SW480 (cell line): ENCODE results near the gene FKBP5.
"Not testable (repeated sequence)": the region's sequence is repeated elsewhere in the genome, so short reads cannot be mapped to it uniquely, and the experiment has no call there.

Source experiments
- DNase-seq: peaks from one replicate; pipeline ENCODE4 v3.0.0-alpha.2; 2016; ENCODE audit warnings: low spot score

Gene FKBP5

DNA sequence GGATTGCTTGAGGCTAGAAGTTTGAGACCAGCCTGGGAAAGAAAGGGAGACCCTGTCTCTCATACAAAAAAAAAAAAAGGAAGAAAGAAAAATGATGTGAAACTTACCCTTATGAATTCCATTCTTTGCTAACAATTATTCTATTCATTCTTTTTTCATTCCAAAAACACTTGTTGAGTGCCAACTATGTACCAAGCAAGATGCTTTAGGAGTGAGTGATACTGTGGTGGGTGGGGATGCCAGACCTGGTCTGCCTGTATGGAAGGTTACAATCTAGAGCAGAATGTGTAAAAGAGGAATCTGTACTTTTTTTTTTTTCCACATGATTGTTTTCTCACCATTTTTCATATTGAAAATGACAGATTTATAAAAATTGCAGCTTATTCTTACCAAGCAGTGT is 102.2 kb downstream of the FKBP5 start:
- no peak for DNase-seq

DNA sequence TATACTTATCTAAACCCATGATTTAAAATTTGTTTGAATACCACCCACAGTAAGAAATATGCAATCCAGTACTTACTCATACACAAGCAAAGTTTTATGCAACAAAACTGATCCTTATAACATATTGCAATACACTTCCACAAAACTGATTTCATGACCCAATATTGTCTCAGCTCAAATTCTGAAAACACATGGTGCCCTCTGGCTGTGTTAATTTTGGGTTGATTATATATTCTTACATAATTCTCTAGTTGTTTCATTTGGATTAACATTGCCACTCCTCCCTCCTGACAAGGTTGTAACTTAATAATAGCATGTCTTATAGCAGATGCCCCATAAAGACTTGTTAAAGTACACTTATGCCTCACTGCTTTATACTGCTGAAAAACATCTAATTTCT is 103.1 kb downstream of the FKBP5 start:
- DNase-seq: no peak

DNA sequence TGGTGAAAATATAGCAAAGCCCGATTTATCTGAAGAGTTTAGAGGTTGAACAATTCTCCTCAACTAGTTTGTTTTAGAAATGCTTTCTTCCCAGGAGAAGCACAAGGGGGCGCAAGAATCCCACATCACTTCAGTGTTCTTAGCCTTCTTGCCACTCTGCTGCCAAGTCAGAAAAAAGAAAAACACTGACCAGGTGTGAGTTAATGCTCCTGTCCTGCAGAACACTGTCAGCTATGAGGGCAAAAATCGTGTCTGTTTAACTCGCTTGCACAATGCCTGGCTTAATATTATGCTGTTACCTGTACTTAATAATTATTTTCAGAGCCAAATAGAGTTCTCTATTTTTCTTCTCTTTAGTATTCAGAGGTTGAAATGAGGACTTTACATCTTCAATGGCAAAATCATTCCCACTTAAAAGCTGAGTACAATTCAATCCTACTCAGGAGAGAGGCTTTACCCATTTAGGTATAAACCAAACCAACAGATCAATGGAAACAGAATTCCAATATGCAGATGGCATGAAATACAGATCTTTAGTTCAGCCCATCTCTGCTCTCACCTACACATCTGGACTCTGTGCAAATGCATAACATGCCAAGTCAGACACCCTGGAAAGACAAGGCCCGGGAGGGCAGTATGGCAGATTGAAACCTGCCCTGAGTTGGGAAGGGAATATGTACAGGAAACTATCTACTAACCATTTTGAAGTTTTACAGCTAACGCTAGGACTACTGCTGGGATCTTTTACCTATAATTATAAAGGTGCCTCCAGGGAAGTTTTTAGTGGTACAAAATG is 104.6 kb downstream of the FKBP5 start:
- DNase-seq: peak; percentile 64

DNA sequence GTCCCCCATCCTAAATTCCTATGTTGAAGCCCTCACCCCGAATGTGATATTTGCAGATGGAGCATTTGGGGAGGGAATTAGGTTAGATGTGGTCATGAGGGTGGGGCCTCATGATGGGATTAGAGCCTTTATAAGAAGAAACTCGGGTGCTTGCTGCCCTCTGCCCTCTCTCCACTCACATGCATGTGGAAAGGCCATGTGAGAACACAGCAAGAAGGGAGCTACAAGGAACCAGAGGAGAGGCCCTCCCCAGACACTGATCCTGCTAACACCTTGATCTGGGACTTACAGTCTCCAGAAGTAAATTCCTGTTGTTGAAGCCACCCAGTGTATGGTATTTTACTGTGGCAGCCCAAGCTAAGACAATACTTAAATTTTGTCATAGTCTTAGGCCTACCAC is 106.4 kb downstream of the FKBP5 start:
- DNase-seq: no peak

DNA sequence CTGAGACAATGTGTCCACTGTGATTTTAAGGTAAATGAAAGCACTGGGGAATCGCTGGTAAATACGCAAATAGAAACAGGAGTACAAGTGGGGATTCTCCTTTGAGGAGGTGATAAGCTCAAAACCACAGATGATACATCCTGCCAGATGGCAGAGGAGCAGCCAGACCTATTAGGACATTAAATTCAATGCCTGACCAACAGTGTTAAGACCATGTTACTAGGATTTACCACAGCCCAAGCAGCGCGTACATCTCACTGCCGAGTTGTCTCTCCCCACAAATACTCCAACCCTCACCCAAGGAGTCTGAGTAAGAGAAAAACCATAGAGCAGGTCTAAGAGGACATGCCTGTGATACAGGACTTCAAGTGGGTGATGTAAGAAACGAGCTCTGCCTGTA is 107.1 kb downstream of the FKBP5 start:
- no peak for DNase-seq

DNA sequence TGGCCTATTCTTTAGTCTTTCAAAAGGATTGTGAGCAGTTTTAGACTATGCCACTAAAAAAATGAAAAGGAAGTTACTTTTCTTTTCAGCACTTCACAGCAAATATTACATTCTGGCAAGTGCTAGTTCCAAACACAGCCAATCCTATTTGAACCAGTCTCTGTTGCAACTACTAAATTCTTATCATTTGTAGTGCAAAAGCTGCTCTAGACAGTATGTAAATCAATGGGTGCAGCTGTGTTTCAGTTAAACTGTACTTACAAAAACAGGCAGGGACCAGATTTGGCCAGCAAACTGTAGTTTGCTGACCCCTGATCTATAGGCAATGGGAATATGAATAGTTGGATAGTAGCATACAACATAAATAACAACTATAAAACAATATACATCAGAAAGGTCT is 107.9 kb downstream of the FKBP5 start:
- no peak for DNase-seq

DNA sequence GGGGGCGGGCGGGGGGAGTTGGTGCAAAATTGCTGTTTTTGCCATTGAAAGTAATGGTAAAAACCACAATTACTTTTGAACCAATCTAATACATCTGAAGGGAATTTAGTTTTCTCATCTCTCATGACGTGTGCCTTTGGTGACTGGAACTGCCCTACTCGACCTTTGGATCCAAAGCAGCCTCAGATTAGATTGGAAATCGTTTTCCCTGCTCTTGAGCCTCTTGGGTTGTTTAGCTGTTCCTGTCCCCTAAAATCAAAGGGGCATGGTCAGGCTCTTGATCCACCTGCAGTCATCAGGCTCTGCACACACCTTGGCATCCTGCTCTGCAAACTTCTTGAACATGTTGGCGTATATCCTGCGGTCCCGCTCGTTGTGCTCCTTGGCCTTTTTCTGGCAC is 112.0 kb downstream of the FKBP5 start:
- DNase-seq: no peak

DNA sequence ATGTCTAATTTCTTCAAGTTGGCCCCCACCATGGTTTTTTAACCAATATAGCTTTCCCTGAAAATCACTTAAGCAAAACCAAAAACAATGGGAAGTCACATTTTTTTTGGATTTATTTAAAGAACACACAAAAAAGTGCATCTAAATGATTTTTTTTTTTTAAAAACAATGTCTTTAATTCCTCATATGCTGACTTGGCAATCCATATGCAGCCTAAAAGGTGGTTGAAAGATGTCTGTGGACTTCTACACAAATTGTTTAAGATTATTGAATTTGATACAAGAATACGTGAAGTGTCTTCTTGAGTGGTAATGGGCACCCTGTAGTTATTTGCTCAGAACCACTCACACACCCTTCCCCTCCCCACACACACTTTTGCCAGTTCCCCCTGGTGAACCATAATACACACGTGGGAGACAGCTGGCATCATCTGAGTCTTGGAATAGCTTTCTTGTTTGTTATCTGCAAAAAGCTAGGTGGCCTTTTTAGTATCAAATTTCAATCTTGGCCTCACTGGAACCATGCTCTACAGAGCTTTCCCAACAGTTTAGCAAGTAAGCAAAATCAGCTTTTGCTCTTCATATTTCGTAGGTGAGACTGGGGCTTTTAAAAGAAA is 115.1 kb downstream of the FKBP5 start:
- DNase-seq: no peak

DNA sequence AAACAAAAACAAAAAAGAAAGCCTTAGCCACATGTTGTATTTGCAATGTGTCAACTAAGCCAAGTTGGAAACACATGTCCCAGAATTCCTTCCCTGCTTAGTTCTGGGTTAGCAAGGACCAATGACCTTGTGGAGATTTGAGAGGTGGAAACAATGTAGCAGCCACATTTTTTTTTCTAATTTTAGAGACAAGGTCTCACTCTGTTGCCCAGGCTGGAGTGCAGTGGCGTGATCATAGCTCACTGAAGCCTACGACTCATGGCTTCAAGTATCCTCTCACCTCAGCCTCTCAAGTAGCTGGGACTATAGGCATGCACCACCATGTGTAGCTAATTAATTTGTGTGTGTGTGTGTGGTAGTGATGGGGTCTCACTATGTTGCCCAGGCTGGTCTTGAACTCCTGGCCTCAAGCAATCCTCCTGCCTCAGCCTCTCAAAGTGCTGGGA is 117.8 kb downstream of the FKBP5 start:
- not testable (repeated sequence) for DNase-seq

DNA sequence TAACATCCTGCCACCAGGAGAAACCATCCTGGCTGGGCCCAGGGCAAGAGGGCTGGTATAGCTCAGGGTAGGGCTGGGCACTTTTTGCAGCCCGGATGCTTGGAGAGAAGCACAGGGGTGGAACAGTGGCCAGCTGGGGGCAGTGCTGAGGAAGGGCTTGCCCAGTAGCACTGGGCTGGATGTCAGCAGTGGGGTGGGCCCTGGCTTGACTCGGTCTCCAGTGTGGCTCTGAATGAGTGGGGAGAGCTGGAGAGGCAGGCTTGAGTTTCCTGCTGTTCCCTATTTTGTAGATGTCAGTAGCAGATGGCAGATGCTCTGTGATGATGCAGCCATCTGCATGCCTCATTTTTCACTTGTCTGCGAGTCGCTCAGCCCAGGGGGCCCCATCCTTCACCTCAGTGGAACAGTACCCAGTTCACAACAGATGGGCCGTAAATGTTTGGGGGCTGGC is 119.7 kb downstream of the FKBP5 start:
- DNase-seq: no peak

DNA sequence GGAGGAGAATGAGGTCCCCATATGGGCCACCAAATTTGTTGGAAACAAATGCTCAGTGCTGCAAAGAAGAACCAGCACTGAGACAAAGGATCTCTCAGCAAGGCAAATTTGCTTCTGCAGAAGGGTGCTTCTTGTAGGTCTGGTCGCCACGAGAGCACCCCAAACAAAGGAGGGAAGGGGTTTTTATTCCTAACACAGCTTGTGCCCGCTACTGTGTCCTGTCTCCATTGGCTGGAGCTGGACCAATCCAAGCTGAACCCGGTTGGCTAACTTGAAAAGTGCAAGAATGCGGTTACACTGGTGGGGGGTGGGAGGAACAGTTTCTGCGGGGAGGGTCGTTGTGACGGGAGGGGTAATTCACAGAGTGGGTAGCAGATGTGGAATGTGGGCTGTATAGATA is 121.9 kb downstream of the FKBP5 start:
- no peak for DNase-seq

DNA sequence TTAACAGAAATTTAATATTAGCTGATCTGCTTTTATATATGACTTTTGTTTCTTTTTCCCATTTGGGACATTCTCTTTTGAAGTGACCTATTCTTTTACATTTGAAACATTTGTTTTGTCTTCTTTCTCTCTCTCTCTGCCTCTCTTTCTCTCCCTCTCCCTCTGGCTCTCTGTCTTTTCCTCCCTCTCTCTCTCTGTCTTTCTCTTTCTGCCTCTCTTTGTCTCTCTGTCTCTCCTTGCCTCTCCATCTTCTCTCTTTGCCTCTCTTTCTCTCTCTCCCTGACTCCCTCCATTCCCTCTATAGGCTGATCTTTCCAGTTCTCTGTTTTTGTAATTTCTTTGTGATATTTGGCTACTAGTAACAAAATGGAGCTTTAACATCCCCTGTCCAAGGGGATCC is 124.0 kb downstream of the FKBP5 start:
- DNase-seq: no peak

DNA sequence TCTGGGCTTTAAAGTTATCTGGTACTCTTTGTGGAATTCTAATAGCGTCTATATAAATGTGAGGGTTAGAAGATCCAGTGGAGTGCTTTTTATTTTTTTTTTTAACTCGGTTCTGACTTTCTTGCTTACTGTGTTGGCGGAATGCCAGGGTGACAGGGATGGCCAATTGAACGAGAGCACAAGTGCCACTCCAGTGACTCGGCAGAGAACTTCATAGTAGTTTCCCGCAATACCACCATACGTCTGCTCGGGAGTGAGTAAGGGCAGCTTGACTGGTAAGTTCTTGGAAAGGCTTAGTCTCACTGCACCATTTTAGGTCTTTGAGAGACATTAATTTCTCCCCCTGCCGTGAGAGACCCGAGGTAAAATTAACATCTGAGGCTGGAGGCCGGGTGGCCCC is 126.7 kb downstream of the FKBP5 start:
- DNase-seq: no peak

DNA sequence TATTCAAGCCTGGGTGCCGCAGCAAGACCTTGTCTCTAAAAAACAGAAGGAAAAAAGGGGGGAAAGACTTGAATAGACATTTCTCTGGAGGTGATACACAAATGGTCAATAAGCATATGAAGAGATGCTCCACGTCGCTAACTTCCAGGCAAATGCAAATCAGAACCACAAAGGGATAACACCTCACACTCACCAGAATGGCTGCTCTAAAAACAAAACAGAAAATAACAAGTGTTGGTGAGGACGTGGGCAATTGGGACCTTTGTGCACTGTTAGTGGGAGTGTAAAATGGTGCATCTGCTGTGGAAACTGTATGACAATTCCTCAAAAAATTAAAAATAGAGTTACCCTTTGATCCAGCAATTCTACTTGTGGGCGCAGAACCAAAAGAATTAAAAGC is 127.6 kb downstream of the FKBP5 start:
- no peak for DNase-seq

DNA sequence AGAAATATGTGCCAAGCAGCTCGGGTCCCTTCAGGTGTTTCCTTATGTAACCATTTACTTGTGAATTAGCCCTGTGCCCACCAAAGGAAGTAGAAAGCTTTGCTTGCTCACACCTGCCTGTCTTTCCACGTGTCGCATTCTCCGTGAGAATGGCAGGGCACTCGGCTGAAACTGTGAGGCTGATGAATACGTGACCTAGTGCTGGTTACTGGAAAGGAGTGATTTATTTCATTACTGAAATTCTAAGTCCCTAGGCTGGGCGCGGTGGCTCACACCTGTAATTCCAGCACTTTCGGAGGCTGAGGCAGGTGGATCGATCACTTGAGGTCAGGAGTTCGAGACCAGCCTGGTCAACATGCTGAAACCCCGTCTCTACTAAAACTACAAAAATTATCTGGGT is 130.1 kb downstream of the FKBP5 start:
- DNase-seq: no peak

DNA sequence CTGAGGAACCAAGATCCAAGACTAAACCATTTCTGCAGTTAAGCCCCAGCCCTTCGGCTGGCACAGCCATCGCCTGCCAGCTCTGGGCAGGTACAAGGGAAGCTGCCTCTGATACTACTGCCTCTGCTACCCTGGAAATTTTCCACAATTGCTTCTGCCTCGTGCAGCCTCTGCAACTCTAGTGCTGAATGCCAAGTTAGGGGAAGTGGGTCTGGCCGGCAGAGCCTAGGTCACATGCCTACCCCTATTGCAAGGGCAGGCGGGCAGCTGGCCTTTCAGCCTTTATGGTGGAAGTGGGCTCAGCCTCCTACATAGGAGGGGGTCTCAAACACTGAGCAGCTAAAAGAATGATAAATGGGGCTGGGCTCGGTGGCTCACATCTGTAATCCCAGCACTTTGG is 131.5 kb downstream of the FKBP5 start:
- no peak for DNase-seq

DNA sequence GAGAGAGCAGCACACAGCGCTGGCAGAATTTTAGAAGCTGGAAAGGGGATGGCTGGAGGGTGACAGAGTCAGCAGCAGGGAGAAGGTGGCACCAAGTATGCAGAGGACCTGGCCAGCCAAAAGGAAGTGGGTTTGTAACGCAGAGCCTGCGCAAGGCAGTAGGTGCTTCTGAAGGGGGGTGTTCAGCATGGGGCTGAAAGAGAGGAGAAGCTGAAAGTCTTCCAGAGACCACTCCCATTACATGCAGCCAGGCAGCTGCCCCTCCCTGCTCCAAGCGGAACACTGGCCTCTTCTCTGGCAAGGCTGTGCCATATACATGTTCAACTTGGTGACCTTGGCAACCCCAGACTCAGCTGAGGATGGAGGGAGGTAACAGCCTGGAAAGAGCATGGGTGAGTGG is 133.9 kb downstream of the FKBP5 start:
- DNase-seq: no peak

DNA sequence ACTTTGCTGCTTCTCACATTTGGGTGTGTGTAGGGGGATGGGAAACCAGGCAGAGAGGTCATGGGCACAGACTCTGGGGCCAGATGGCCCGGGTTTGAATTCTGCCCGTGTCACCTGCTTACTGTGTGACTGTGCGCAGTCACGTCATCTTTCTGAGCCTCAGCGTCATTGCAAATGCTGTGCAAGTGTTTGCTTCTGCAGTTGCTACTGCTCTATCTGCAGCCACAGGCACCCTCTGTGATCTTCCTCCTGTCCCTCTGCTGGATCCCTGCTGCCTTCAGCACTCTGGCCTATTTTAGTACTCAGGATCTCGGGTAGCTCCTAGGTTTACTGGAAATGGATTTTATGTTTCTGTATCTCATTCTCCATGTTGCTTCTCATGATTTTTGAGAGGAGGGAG is 135.4 kb downstream of the FKBP5 start:
- no peak for DNase-seq

DNA sequence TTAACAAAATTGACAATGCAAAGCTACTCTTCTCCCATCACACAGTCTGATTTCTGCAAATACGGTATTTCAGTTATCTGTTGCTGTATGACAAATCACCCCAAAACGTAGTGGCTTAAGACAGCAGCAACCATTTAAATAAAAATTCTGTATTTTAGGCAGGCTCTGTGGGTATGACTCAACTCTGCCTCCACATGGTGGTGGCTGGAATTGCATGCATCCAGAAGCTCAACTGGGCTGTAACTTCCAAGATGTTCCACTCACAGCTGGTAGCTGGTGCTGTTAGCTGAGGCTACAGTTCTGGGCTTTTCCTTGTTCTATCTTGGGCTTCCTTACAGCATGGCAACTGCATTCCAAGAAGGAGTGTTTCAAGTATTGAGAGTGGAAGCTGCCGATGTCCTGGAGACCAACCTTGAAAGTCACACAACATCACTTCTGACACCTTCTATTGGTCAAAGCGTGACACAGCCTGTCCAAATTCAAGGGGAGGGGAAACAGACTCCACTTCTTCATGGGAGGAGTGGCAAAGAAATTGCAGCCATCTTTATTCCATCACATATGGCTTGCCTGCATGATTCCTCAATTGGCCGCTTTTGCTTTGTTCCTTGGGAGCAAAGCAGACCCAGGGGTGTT is 136.3 kb downstream of the FKBP5 start:
- peak; percentile 14 for DNase-seq

DNA sequence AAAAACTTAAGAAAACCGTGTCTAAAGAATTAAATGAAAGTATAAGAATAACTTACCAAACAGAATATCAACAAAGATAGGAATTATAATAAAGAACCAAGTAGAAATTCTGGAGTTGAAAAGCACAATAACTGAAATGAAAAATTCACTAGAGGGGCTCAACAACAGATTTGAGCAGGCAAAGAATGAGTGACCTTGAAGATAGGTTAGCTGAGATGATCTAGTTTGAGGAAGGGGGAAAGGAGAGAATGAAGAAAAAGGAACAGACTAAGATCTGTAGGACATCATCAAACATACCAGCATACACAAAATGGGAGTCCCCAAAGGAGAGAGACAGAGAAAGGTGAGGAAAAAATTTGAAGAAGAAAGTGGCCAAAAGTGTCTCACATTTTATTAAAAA is 138.3 kb downstream of the FKBP5 start:
- no peak for DNase-seq

DNA sequence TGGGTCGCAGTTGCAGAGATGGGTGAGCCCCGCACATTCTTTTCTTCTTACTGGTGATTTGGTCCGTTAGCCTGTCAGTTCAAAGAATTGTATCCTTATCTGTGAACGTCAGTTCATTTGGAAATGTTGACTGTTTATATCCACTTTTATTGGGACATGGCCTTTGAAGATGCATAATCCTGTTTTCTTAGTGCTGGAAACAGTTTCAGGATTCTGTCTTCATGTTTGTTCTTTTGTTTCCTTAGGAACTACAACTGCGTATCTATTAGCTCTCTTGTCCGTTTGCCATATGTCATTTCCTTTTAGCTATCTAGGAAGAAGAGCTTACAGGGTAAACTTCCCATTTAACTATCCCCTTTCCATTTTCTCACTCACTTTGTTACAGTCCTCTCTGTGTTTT is 141.0 kb downstream of the FKBP5 start:
- DNase-seq: no peak

DNA sequence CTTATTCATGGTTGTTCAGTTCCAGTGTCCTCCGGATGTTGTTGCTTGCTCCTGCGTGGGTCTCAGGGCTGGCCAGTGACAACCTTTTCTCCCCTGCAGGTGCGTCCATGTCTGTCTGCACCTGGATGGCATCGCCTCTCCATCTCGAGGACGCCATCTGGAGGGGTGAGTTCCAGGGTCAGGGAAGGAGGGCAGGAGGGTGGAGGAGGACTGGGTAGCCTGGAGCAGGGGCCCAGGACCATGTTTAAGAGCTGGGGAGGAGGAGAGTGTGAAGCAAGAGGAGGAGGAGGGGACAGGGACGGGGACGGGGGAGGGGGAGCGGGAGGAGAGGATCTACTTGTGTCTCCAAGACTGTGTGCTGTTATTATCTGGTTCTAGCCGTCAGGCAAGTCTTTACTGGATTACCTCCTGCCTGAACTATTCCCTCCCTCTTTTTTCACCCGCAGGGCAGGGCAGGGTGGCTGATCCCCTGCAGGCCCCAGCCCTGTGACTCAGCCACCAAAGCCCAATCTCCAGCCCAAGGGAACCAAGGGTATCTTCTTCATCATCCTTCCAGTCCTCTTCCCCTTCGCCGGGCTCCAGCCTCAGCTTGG is 143.8 kb downstream of the FKBP5 start:
- no peak for DNase-seq
